Inflammatory macrophage treated with lipopolysaccharide for 1 hour (primary cell): ENCODE measurements around the gene TTI1.

ENCODE experiments used
- DNase-seq, 2 donors: peaks; one replicate each; pipeline ENCODE4 v3.0.0-alpha.2; 2020 to 2022

The TTI1 gene

DNA sequence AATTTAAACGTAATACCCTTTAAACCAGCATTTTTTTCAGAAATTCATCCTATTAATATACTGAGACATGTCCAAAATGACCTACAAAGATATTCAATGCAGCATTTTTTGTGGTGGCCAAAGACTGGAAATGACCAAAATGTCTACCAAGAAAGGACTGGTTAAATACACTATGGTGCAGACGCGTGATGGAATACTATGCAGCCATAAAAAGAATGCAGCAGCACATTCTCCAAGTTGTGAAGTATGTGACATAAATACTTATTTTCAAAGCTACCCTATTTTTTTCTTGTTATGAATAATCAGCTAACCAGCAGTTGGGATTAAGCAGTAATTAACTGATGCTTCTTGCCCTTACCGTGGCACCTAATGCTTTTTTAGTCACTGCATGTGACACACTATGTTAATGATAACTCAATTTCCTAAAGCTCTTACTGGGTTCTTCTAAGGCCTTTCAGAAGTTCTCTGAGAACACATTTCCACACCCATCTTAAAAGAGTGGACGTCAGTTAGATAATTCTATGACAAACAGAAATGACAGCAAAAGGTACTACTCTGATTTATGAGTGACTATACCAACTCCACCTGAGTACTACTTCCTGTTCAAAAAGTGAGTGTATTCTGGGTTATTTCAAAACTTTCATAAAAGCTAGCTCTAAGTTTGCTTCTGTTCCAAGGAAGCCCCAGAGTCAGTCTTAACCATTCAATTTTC is 24.9 kb downstream of the TTI1 start:
- no peak for DNase-seq

DNA sequence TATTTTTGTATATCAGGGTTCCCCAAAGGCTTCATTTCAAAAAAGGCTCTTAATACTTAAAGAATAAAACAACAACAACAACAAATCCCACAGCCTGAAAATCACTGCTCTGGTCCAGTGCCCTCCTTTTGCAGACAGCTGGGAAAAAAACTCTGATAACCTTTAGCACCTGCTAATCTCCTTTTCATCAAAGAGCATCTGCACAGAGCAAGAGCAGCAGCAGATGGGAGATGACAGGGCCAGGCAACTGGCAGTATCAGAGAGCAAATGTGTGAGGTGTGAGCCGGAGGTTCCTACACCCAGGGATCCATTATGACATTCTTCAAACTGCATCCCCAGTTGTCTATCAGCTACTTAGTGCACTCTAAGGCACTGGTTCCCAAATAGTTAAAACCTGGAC is 25.7 kb downstream of the TTI1 start:
- no peak for DNase-seq

DNA sequence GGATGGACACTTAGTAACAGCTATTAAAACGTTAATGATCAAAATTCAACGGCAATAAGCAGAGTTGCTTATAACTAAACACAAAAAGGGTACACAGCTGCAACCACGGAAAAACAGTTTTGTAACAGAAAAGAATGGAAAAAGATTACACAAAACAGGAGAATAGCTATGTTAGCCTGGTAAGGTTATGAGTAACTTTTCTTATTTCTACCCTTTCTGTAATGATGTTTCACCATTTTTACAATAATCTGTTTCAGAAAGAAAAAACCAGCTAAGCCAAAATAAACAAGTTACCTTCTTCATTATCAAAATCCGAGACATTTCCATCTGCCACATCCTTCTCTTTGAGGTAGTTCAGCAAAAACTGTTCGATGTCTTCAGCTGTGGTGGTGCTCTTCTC is 27.4 kb downstream of the TTI1 start:
- DNase-seq = no peak

DNA sequence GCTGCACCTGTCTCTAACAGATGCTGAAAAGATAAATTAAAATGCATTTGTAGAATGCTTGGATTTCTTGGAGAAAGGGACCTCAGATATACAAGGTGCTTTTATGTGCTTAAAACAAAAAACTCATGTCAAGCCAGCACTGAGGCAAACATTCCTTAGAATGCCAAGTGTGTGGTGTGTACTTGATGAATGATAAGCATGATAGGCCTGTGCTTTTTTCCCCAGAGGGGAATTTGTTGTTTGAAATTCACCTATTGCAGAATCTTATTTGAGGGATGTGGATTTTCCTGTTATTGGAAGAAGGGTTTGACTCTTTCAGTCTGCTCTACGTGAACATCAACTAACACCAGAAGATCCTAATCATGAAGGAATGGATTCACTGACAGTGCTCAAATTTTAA is 28.8 kb downstream of the TTI1 start:
- DNase-seq = no peak

DNA sequence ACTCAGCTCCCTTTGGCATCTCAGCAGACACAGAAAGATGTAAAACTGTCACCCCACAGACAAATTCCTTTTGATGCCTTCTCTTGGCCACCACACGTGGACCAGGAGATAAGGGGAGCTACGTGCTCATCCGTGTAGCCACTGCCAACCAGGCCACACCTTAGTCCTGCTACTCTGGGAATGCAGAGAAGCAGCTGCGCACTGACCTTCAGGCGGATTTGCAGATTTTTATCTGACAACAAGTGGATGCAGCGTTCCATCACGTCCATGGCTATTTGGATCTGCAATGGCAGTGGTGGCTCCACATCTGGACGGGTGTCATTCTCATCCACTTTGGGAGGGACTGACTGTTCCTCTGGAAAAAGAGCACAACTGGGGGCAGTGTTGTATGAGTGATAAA is 30.8 kb downstream of the TTI1 start:
- DNase-seq = no peak

DNA sequence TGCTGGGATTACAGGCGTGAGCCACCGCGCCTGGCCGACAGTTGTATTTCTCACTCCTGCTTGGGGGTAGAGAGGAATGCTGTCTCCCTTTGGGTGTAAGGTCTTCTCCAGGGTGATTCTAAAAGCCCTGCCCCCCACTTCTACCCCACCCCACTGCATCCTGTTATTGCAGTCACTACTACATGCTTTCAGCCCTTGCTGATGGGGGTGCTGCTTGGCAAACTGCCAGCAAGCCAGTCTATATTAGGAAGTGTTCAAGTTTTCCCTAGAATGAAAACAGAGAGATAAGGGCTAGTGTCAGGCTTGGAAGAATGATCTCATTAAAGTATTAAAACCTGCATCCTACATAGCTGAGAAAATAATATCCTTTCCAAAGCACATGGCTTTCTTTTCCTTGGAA is 31.3 kb downstream of the TTI1 start:
- no peak for DNase-seq

DNA sequence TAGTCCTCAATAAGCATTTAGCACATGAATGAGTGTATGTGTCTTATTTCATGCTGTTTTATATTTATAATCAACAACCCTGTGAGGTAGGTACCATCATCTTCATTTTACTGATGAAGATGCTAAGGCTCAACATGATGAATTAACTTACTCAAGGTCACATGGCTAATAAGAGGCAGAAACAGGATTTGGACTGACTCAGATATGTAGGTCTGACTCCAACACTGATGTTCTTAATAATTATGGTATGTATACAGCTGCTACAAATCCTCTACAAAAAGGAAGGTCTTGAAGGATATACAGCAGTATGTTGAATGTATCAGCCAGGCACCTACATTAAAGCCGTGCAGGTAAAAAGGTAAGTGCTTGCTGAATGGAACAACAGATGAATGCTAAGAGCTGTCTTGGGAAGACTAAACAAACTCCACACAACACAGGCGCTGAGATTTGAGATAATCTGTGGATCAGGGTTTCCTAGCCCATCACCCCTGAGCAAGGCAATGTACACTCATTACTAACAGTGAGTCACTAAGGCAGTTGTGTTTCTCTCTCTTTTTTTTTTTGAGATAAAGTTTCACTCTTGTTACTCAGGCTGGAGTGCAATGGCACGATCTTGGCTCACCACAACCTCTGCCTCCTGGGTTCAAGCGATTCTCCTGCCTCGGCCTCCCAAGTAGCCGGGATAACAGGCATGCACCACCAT is 31.9 kb downstream of the TTI1 start:
- DNase-seq = no peak

DNA sequence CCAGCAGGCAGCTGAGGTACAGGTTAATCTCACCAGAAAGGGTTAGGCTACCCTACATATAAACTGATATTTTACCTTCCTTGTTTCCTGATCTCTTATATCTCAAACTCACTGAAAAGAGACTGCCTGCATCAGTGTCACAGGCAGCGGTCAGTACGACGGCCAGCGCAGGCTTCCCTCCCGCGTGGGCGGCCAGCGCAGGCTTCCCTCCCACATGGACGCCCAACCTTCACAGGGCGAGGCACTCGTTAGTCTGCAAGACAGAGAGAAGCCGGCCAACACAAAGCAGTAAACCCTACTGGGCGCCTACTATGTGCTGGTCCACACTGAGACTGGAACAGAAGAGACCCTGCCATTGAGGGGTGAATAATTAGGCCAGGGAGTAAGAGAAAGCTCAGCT is 33.0 kb downstream of the TTI1 start:
- DNase-seq = no peak

DNA sequence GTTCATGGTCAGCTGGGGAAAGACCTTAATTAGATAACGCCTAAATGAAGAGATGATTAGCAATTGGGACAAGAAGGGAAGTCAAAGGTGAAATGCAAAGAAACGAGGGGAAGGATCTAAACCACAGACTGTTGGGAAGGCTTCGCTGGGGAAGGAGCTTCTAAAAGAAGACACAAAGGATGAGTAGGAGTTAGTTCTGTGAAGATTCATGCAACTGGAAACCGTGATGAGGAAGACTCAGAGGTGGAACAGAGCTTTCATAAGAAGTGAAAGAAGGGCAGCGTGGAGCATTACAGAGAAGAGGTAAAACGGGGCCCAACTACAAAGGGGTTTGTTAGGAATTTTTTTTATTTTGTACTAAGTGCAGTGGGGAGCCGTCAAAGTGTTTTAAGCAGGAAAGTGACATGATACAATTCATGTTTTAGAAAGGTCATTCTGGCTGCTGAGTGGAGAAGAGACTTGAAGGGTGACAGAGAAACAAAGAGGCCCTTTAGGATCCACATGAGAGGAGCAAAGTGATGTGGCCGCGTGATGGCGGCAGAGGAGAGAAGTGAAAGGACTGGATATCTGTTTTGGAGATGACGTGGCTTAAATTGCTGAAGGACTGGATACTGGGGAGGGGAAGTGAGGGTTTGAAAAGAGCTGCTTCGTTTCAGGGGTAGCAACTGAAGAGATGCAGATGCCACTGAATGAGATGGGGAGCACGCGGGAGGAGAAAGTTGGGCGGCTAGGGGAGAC is 33.6 kb downstream of the TTI1 start:
- peak; percentile 32 to 49 for DNase-seq

DNA sequence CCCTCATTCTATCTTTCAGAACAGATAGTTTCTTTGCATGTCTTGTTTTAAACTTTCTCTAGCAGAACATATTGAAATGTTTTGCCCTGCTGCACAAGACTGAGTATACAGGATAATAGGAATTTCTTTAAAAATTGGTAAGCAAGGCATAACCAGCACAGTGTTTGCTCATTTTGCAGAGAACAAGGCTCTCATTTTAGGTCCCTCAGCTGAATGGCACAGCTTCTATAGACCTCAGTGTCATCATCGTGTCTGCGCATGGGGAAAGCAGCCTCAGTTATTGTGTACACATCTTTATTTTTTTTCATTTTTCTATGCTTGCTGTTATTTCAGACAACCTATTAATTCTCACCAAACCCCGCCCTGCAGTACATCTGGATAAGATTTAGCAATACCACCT is 35.7 kb downstream of the TTI1 start:
- no peak for DNase-seq

DNA sequence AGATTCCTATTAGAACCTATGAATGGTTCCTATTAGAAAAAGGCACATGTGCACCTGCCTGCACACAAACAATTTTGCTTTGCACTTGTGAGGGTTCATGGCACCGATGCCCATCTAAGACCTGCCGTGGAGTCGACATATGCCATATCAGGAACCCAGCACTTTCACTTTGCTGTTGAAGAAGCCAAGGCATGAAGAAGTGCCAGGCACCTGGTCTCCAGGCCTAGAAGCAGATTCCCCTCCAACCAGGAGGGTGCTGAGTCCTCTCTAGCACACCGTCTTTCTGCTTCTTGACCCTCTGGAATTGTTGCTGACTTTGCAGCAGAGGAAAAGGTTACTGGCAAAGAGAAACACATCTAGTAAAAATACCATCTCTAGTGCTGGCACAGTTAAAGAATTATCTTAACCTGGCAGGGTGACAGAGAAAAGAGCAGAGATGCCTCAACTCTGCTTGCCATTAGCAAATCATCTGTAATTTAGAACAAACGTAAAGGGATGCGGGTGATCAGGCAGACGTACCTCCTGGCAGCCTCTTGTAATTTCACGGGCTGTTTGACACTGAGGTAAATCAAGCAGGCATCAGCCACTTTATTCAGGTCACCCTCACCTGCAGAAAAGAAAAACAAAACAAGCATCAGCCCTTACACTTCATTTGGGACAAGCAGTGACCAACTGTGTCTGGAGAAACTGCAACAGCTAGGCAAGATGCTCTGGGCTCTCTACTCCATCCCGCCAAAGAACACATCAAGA is 37.2 kb downstream of the TTI1 start:
- no peak for DNase-seq

DNA sequence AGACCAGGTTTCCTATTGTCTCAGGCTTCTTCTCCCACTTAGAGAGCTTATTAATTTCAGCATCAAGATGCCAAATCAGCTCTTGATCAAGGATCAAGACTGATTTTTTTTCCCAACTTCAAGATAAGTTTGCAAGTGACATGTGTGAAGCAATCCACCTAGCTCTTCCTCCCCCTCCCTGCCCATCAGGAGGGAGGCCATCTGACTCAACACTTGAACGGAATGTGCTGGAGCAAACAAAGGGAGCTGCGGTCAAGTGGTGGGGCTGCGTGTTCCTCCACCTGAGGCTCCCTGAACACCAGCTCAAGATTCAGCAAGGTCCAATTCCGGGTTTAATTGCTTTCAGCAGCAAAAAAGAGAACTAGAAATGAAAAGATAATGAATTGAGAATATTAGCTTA is 38.7 kb downstream of the TTI1 start:
- DNase-seq = no peak

DNA sequence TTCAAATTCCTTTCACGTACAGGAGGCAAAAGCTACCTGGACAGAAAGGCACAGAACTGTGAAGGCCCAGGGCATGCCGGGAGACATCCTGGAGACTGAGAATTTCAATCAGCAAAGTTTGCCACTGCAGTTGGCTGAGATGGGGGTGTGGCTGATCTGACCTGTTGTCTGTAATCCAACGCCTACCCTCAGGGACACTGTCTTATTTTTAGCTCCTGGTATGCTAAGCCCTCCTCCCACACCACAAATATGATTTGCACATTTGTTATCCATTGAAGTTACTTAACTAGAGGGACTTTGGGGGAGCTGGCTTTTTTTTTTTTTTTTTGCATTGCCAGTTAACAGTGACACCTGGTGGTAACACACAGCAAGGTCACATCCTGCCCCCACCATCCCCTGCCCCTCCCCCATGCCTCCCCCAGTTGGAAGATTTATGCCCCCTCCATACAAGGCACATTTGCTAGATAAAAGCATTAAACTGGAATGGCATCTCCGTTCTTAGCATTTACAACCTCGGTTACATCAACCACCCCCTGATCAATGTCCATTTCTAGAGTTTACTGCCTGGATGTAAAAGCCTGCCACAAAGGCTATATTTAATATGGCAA is 40.4 kb downstream of the TTI1 start:
- DNase-seq = peak; percentile 12 to 23

DNA sequence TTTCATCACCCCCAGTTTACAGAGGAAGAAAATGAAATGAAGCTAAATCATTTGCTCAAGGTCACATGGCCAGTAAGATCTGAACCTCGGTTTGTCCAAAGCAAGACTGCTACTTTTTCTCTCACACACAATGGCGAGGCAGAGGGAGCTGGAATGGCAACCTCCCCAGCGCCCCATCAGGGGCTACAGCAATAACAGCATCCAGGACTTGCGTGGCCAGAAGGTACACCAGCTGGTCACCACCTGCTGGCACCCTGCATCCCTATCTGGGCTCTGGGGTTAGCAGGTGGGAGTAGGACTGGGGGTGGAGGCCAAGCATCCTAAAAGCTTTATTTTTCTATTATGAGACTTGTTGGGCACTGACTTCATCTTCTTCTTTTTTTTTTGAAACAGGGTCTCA is 41.3 kb downstream of the TTI1 start:
- no peak for DNase-seq

DNA sequence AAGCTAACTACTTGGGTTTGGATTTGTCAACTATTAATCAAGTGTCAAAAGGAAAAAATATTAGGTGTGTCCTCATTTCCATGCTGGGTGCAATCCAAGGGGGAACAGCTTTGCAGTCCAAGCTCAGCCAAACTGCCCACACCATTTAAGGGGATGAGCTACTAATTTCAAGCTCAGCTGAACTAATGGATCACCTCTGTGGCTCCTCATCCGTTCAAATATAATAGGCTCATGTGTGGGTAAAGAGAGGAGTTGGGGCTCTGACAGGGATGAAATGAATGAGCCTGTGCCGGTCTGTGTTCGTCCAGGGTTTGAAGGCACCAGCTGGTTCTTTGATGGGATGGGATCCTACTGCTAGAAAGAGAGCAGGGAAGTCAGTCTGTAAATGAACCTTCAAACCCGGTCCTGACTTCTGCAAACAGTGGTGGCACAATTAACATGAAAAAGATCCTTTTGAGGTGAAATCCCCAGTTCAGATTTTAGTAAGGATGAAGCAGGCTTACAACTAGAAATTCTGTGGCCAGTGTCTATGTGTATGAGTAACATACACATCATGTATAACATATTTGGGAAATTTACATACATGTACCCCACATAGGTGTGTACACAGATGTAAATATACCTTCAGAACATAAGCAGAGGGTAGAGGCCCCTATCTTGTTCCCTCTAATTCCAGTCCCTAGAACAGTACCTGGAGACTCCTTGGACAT is 41.9 kb downstream of the TTI1 start:
- DNase-seq = no peak

DNA sequence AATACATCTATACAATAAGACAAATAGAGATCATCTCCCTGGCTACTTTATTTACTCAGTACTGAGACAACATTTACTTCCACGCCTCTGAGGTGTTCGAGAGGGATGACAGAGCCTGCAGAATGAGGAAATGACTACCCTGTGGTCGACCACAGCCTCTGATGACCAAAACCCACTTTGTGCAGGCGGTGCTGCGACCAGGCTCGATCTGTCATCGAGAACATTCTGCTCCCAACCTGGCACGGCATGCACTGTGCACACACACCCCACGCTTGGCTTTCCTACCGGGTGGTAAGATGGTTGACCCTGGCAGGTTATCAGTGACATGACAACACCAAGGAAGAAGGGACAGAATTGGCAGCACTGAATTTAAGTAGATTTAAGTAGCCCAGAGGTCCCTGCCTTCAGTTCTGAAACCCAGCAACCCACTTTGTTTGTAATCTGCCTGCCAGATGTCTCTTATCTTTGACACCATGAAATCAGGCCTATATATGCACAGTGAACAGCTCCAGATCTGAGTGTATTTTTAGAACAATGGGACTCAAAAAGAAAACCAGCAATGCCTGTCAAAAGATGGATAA is 42.6 kb downstream of the TTI1 start:
- peak; percentile 62 to 79 for DNase-seq

DNA sequence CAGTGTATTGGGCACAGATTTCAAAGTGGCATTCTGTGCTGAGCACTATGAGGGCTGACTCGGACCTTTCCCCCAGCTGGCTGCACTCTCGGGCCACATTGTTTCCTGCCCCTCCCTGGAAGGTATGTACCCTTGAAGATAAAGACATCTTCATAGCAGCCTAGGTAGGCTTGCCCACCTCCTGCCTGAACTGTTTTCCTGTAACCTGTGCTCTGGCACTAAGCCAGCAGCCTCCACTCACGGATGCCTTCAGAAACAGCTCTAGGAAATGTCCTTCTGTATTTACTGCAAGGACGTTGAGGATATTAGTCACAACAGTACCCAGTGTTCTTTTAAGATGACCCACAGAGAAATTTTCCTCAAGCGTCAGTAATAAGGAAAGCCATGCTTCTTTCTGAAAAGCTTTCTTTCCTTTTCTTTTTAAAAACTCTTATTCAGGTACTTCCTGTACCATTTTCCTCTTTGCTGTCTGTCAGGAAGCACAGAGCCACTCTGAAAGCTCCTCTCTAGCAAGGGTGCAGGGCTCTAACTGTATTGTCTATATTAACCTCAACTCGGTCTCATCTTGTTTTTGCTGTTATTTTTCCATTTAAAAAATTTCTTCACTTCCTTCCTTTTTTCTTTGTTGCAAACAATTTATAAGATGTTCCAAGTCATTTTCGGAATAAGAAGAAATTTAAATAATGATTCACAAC is 43.5 kb downstream of the TTI1 start:
- peak in 1 of 2 donors; percentile 9 for DNase-seq

DNA sequence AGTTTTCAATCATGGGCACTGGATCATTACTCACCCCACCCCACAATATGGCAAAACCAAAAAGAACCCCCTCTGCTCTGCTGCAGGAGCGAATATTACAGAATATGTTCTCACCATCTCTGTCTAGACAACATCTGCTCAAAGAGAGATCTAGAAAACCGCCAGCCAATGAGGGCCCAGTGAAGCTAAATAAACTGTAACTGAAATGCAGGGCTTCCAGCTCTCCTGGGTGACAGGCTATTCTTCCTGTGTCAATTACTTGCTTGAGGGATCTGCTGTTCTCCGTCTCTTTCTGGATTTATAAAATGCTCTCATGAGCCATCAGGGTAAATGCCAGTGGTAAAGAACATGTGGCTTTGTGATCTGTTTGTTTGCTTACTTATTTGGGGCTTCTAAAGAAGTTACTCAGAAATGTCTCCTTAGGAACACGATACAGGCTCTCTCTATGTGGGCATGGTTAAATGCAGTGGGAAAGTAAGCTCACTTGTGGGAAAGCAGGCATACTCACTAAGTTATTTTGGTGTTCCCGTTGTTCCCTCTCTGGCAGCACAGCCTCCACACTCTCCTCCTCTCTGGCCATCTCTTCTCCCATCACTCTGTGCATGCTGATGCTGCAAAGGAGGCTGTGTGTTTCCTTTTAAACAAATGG is 44.8 kb downstream of the TTI1 start:
- DNase-seq = no peak

DNA sequence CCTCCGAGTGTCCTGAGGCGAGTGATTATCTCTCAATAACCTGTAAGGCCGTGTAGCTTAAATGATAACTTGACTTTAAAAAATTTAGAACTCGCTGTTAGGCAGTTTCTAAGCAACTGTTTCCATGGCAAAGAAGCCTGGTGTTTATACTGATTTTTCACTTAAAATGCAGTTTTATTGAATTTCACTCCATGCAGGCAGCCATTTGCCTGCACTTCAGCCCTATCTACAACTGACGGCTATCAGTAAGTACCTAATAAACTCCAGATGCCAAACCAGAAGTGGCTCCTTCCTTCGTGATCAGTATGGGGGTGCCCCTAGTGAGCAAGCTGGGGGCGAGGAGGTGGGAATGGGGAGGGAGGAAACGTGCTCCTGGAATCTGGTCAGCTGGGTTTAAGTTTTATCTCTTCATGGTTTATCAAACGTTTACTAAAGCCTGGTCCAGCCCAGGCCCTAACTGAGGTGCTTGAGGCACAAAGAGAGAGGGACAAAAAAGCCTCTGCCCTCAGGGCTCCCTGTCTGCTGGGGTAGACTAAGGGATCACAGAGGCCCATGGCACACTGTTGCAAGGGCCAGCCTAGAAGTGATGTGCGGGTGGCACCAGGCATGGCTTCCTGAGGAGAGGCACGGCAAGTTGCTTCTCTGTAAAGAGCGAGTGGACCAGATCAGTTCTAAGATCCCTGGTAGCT is 45.5 kb downstream of the TTI1 start:
- no peak for DNase-seq
